ENCODE measurements around the gene TRIM38. TPM values are rescaled to one million over a fixed set of nuclear protein-coding genes. Genes with fewer than 3 reads are reported as not detected.

The TRIM38 gene
- total and polyA plus RNA-seq, 2 donors (not counting 3 experiments of a cell fraction or from before 2014, with no cell fraction given): 5.1 to 13.2 TPM

DNA sequence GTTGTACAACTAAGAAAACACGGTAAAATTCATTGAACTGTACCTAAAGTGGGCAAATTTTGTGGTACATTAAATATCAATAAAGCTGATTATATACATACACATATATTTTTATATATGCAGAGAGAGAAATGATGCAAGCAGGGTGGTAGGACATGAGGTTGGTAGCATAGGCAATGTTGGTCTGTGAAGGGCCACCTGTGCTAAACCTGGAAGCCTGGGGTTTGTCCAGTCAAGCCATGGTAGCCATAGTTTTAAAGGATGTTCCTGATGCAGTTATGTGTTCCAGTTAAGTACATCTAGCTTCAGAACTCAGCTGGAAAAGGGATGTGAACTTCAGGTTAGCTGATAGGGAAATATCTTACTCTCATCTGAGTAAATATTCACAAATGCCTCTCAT, 60.1 kb downstream of the TRIM38 start:
- intact Hi-C loops (cut with micrococcal nuclease): loop anchor here (5.0 to 10.0 kb wide), 3 partner anchors 532 to 1845 kb away; a partner anchor contains a TSS
- H3K79me2 ChIP-seq (ENCODE audit: control insufficient read depth, insufficient read depth, low read length): no peaks in the 10 kb centered on the region
- ChIA-PET POLR2A (interaction anchor here (0.7 to 3.5 kb wide), 4 partner anchors 9 to 1870 kb away, joined by 5 to 84 read pairs (median 24); a partner anchor contains a TSS), CTCF (interaction anchor here (1.4 to 4.1 kb wide), 3 partner anchors 9 to 573 kb away, joined by 4 to 25 read pairs (median 7); a partner anchor contains a TSS)
- H3K27ac ChIP-seq (ENCODE audit: insufficient read depth, low read depth, low read length): peak overlapping the region; percentile 84
- BruUV-seq (replicated peaks): no TSS peak
- H3K4me1 ChIP-seq (ENCODE audit: control insufficient read depth, extremely low read depth, insufficient read depth, low read length): peaks cover 21% of the 10 kb centered on the region
- dilution Hi-C loops (cut with MboI; ENCODE audit: extremely low pct_ligation_motif_present, low sequenced_read_pairs): no loop called here
- no peaks in the 10 kb centered on the region for H4K20me1 ChIP-seq (replicated peaks; ENCODE audit: control insufficient read depth, extremely low read depth, insufficient read depth, low read length)
- H3K4me3 ChIP-seq (replicated peaks in 1 of 3; ENCODE audit: insufficient read depth in 1 of 3, low read depth in 1 of 3, low read length in 3 of 3): no peak overlapping the region
- no peaks in the 10 kb centered on the region for H3K9me3 ChIP-seq (replicated peaks; ENCODE audit: control insufficient read depth, insufficient read depth, low read length)
- no peaks in the 10 kb centered on the region for H3K9me1 ChIP-seq (replicated peaks; ENCODE audit: control insufficient read depth, extremely low read depth, insufficient read depth, low read length)
- no peaks in the 10 kb centered on the region for H3K36me3 ChIP-seq (ENCODE audit: control insufficient read depth in 2 of 2, extremely low read depth in 1 of 2, insufficient read depth in 2 of 2, low read length in 2 of 2)
- H3K27me3 ChIP-seq (ENCODE audit: control insufficient read depth in 2 of 2, insufficient read depth in 2 of 2, low read length in 2 of 2): no peaks in the 10 kb centered on the region
- no peak for FAIRE-seq
- H3K4me2 ChIP-seq (ENCODE audit: insufficient read depth, low read length): no peak overlapping the region
- peak overlapping the region; percentile 78 for H3K9ac ChIP-seq (replicated peaks; ENCODE audit: extremely low read depth, insufficient read depth, low read length)
- DNase-seq (ENCODE audit: low read depth, low spot score): no peak
- no peak for TF ChIP-seq POLR2AphosphoS5 (IDR thresholded peaks at IDR 0.05; ENCODE audit: insufficient read depth, low read depth, low read length)
- TF ChIP-seq, protein P1, sequence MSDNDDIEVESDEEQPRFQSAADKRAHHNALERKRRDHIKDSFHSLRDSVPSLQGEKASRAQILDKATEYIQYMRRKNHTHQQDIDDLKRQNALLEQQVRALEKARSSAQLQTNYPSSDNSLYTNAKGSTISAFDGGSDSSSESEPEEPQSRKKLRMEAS (IDR thresholded peaks at IDR 0.05; ENCODE audit: insufficient read depth, insufficient read length): no peak
- TF ChIP-seq FOS (IDR thresholded peaks at IDR 0.05; ENCODE audit: borderline replicate concordance, insufficient read depth, low read length): no peak
- TF ChIP-seq, protein P2, sequence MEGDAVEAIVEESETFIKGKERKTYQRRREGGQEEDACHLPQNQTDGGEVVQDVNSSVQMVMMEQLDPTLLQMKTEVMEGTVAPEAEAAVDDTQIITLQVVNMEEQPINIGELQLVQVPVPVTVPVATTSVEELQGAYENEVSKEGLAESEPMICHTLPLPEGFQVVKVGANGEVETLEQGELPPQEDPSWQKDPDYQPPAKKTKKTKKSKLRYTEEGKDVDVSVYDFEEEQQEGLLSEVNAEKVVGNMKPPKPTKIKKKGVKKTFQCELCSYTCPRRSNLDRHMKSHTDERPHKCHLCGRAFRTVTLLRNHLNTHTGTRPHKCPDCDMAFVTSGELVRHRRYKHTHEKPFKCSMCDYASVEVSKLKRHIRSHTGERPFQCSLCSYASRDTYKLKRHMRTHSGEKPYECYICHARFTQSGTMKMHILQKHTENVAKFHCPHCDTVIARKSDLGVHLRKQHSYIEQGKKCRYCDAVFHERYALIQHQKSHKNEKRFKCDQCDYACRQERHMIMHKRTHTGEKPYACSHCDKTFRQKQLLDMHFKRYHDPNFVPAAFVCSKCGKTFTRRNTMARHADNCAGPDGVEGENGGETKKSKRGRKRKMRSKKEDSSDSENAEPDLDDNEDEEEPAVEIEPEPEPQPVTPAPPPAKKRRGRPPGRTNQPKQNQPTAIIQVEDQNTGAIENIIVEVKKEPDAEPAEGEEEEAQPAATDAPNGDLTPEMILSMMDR (IDR thresholded peaks at IDR 0.05; ENCODE audit: extremely low read depth in 1 of 2, insufficient read depth in 1 of 2, low read depth in 1 of 2, low read length in 2 of 2): no peak
- TF ChIP-seq GATA2 (IDR thresholded peaks at IDR 0.05; ENCODE audit: insufficient read depth, insufficient read length, low read depth, low read length): no peak
- no peak for TF ChIP-seq MYC (IDR thresholded peaks at IDR 0.05; ENCODE audit: low read depth, low read length)
- TF ChIP-seq JUN (IDR thresholded peaks at IDR 0.05; ENCODE audit: borderline replicate concordance, insufficient read depth, insufficient read length, low read depth): no peak
- TF ChIP-seq EZH2 (IDR thresholded peaks at IDR 0.05; ENCODE audit: borderline replicate concordance, low read depth, low read length, severe bottlenecking): no peak
- TF ChIP-seq POLR2A (IDR thresholded peaks at IDR 0.05; ENCODE audit: low read depth, low read length): no peak
- no peak overlapping the region for H2AFZ ChIP-seq (ENCODE audit: low read depth, low read length)

All from endothelial cell of umbilical vein (primary cell).